Measurements from ENCODE around the gene SCFD1.

Gene SCFD1

GRCh38 chr14:30763891-30764290 is 141.8 kb downstream of the SCFD1 start:
- no peak for DNase-seq

DNA sequence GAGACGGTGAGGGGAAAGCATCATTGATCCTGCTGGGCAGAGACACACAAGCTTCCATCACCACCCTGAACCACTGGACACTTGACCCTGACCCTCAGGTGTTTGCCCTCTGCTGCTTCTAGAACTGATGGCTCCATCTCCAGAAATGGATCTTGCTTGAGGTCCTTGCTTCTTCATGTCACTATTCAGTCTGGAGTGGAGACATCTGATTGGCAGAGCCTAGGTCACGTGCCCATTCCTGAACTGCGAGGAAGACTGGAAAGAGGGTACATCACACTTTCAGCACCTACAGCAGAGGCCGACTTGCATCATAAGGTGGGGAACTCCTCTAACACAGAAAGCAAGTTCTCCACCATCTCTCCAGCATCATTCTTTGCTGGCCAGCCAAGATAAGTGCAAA is 145.5 kb downstream of the SCFD1 start:
- DNase-seq = no peak

DNA sequence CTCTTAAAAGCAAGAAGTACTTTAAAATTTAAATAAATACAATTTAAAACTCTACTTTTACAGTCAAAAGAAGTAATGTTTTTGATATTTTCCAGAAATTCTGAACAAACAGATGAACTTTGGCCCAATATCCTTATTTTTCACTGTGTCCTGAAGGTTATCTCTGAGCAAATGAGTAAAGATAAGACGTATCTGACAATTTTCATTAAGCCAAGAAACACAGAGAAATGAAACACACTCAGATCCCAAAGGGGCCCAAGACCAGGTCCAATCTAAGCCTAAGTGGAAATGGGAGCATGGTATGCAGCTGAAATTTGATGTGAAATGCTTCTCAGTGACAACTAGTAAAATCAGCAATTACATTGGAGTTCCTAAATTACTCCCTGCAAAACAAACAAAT is 146.7 kb downstream of the SCFD1 start:
- no peak for DNase-seq

DNA sequence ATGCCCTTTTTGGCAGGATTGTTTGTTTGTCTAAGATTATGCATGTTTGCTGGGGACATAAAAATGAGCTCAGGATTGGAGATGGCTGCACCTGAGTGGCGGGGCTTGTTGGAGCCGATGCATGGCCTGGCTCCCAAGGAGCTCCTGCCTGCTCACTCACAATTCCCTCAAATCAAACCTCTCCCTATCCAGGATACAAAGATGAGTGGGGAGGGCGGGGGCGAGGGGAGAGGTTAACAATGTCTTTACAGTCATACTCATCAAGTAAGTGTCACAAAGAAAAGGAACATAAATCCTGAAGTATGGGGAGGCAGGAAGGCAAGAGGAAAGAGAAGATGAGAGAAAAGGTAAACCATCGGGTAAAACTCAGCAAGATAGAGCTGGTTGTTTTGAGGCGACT is 148.3 kb downstream of the SCFD1 start:
- DNase-seq = no peak

DNA sequence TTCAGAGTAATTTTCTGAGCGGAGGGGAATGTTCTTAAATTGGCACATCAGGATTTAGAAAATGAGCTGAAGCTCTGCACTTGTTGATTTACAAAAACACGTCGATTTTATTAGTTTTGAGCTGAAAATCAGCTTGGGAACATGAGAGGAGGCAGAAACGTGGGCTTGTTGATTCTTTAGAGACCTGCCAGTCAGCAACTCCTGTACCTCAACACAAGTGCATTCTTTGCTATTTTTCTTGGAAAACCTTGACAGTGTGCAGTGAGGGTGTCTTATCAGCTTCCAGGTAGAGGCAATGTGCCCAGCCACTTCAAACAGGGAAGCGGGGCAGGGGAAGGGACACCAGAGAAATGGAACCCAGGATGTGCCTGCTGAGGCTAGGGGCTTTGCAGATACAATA is 149.5 kb downstream of the SCFD1 start:
- DNase-seq = no peak

DNA sequence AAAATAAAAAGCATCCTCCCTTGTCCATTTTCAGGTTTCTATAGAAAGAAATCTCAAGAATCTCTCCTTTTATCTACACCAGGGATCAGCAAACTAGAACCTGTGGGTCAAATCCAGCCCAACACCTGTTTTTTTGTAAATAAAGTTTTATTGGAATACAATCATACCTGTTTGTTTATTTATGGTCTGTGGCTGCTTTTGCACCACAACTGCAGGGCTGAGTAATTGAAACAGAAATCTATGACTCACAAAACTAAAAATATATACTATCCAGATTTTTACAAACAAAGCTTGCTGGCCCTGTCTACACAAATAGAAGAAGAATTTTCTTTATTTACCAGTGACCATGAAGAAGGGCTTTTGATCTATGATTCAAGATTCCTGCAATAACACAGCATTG is 157.1 kb downstream of the SCFD1 start:
- DNase-seq = no peak
